ENCODE data around the gene LTBR.
"Not testable (repeated sequence)": the region's sequence is repeated elsewhere in the genome, so short reads cannot be mapped to it uniquely, and the experiment has no call there.

The LTBR gene

DNA sequence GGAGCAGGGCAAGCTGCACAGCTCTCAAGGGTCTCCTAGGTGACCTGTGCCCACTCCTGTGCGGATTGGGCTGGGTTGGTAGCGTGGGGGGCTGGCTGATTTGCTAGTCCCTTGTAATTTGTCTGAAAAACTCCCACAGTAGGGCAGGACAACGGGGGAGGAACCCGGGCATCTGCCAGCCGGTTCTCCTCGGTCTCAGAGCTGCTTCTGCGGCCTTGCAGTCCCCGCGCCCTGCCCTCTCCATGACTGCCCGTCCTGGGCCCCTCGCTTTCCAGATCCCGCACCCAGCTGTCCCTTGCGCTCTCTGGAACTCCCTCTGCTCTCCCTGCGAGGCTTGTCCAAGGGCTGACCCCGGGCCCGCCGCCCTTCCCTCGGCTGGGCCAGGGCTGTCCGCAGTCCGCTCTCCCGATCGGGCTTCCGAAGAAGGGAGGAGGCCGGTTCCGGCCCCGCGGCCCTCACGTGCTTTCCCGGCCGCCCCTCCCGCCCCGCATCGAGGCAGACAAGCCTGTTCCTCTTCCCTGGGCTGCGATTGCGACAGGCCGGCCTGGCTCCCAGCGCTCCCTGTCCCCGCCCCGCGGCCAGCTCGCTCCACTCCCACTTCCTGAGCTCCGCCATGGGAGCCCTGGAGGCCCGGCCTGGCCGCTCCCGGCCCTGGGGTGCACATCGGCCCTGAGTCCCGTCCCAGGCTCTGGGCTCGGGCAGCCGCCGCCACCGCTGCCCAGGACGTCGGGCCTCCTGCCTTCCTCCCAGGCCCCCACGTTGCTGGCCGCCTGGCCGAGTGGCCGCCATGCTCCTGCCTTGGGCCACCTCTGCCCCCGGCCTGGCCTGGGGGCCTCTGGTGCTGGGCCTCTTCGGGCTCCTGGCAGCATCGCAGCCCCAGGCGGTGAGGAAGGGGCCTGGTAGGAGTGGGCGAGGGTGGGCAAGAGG lies at the start of gene LTBR:
LTBR (plus strand) TSS at position 591 of the 927 bp plus-strand sequence; CDS start at position 788, 197 bp downstream.
- no peak for TF ChIP-seq JUND (IDR thresholded peaks at IDR 0.05; ENCODE audit: low read depth)
- in situ Hi-C loops (cut with HindIII; ENCODE audit: low pct_unique_long_range_greater_than_20kb, low sequenced_read_pairs): no loop called here
- peak; percentile 54 to 88 for DNase-seq (ENCODE audit: low read depth in 1 of 2, low spot score in 1 of 2)

DNA sequence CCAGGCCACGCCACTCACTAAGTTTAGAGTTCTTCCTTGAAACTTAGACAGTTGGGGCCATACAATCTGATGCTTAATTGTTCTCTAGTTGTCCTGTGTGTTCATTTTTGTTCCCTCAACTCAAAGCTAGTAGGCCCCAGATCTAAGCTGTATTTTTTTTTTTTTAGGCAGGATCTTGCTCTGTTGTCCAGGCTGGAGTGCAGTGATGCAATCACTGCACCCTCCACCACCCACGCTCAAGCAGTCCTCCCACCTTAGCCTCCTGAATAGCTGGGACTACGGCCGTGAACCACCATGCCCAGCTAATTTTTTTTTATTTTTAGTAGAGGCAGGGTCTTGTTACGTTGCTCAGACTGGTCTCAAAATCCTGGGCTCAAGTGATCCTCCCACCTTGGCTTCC lies 49.6 kb upstream of the LTBR start:
- TF ChIP-seq JUND (IDR thresholded peaks at IDR 0.05; ENCODE audit: low read depth): no peak
- in situ Hi-C loops (cut with HindIII; ENCODE audit: low pct_unique_long_range_greater_than_20kb, low sequenced_read_pairs): no loop called here
- no peak for DNase-seq (ENCODE audit: low read depth in 1 of 2, low spot score in 1 of 2)

DNA sequence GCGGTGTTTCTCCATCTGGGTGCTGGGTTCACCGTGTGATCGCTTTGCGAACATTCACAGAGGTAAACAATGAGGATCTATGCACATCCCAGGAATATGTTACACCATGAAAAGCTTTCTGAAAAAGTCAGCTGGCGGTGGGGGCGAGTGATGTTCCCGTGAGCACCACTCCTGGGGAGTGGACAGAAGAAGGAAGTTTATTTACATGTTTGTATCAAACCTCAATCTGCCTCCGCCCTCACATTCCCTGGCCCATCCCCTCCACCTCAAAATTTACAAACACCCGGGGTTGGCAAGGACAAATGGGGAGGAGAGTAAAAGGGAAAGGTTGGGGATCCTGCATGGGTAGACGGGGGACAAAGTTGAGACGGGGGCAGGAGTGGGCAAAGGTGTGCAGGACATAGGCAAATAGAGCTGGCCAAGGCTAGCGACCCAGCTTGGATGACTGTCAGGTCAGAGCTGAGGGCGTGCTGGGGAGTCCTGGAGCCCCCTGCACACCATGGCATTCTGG lies 49.0 kb upstream of the LTBR start:
- in situ Hi-C loops (cut with HindIII; ENCODE audit: low pct_unique_long_range_greater_than_20kb, low sequenced_read_pairs): no loop called here
- no peak for DNase-seq (ENCODE audit: low read depth in 1 of 2, low spot score in 1 of 2)

DNA sequence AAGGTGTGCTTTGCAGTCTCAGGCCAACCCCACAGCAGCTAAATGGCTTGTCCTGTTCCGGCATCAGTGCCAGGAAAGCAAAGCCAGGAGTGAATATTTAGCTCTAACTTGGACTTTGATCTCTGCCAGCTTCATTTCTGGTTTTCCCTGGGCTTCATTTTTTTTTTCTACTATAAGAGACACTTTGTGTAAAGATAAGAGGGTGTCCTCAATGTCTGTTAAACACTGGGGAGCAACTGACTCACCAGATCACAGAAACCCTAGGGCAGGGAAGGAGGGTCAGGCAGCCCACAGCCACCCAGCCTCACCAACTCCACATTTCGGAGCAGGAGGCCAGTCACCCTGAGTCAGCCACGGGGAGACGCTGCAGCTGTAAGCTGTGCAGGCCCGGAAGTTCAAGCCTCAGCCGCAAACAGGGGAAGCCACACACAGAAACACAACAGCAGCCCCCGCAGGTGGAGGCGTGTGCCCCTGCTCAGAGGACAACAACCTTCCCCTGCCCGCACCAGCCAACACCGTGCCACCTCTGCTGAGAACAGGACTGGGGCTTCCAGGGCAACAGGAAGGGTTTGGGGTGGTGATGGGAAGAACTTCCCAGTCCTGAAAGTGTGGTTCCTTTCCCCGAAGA lies 48.4 kb upstream of the LTBR start:
- no peak for TF ChIP-seq JUND (IDR thresholded peaks at IDR 0.05; ENCODE audit: low read depth)
- DNase-seq (ENCODE audit: low read depth in 1 of 2, low spot score in 1 of 2): peak in 1 of 2 experiments; percentile 51
- in situ Hi-C loops (cut with HindIII; ENCODE audit: low pct_unique_long_range_greater_than_20kb, low sequenced_read_pairs): no loop called here

More for the DNA sequence above, 49.0 kb upstream of the LTBR start:
- TF ChIP-seq JUND (IDR thresholded peaks at IDR 0.05; ENCODE audit: low read depth): no peak

DNA sequence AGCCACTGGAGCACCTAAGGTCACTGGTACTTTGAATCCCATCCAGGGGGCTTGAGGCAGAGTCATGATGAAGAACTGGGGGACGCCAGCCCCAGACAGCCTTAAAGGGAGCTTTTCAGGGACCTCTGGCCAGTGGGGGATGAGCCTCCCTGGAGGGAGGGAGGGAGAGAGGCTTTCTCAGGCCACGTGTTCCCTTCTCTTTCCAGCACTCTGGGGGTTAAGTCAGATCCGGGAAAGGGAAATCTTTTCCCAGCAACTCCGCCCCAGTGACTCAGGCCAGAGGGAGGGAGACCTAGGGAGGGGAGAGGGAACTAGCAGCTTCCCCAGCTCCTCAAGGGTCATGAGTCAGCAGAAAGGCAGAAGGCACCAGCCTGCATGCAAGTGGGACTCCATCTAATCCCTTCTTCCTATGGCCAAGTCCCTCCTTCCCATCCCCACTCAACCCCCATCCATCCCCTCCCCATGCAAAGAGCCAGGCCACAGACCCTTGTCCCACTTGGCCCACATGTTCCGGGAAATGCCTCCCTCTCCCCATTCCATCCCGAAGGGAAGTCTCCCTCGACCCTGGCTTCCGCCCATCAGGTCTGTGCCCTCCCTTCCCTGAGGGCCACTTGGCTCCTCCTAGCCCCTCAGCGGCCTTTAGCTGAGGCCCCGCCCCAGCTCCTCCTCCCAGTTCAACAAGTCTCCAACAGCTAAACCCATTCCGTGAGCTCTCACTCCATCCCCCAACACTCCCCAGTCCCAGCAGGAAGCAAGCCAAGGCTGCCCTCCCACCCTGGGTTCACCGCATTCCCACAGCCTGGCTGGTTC lies 47.7 kb upstream of the LTBR start:
- peak; percentile 50 to 89 for DNase-seq (ENCODE audit: low read depth in 1 of 2, low spot score in 1 of 2)
- no peak for TF ChIP-seq JUND (IDR thresholded peaks at IDR 0.05; ENCODE audit: low read depth)
- in situ Hi-C loops (cut with HindIII; ENCODE audit: low pct_unique_long_range_greater_than_20kb, low sequenced_read_pairs): no loop called here

DNA sequence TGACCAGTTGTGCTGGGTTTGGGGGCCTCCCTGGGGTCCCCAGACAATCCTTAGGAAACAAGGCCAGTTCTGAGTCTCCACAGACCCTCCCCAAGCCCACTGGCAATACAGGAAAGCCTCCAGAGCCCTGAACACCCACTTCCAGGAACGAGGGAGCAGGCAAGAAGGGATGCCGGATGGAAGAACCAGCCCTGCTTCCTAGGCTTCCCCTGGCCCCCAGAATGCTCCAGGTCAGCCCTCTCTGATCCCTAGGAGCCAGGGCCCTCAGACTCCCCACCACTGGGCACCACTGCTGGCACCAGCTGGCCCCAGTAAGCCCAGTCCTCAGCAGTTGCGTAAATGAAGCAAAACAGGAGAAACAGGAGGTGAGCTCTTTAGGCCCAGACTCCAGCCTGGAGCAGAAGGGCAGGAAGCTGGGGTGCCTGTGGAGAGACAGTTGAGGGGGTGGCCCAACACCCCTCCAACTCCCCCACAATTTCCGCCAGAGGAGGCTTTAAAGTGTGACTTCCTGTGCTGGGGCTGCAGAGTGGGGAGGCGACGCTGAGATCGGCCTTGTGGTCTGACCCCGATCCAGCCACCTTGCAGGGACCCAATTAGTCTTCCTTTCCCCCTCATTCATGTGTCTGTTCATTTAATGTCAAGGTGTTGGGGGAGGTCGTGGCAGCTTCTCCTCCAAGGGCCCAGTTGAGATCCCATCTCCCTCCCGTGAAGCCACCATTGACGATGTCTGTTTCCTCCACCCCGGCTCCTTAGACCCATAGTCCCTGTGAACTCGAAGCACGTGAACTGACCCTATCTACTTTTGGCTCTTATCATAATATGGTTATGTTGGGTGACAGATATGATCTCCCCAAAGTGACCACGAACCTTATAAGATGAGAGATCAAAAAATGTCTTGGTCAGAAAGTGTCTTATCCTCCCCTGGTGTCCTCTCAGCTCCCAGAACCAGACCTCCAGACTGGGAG lies 46.8 kb upstream of the LTBR start:
- DNase-seq (ENCODE audit: low read depth in 1 of 2, low spot score in 1 of 2): no peak
- no peak for TF ChIP-seq JUND (IDR thresholded peaks at IDR 0.05; ENCODE audit: low read depth)
- in situ Hi-C loops (cut with HindIII; ENCODE audit: low pct_unique_long_range_greater_than_20kb, low sequenced_read_pairs): no loop called here

DNA sequence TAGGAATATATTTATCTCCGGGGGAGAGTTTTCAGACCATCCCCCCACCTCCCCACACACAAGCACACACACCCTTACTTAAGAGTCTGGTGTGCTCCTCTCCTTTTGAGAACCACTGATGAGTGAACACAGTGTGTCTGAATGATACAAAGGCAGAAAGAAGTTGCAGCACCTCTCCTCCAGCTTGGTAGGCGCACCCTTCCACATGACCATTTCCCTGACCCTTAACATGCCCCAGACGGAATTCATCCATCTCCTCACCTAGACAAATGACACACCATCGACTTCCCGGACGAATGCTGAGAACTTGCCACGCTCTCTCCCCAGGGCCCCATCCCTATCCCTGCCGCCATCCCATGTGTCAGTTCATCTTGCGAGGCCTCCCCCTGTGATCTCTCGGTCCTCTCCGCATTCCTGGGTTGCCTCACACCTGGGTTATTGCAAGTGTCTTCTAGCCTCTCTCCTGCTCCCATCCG lies 46.0 kb upstream of the LTBR start:
- no peak for DNase-seq (ENCODE audit: low read depth in 1 of 2, low spot score in 1 of 2)
- in situ Hi-C loops (cut with HindIII; ENCODE audit: low pct_unique_long_range_greater_than_20kb, low sequenced_read_pairs): no loop called here
- no peak for TF ChIP-seq JUND (IDR thresholded peaks at IDR 0.05; ENCODE audit: low read depth)

DNA sequence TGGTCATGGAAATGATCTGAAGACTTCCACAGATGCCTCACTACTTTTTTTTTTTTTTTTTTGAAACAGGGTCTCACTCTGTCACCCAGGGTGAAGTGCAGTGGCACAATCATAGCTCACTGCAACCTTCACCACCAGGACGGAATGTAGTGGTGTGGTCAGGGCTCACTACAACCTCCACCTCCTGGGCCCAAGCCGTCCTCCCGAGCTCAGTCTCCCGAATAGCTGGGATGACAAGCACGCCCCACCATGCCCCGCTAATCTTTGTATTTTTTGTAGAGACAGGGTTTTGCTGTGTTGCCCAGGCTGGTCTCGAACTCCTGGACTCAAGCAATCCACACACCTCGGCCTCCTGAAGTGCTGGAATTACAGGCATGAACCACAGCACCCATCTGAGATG lies 45.4 kb upstream of the LTBR start:
- in situ Hi-C loops (cut with HindIII; ENCODE audit: low pct_unique_long_range_greater_than_20kb, low sequenced_read_pairs); DNase-seq (ENCODE audit: low read depth in 1 of 2, low spot score in 1 of 2): not testable (repeated sequence)

DNA sequence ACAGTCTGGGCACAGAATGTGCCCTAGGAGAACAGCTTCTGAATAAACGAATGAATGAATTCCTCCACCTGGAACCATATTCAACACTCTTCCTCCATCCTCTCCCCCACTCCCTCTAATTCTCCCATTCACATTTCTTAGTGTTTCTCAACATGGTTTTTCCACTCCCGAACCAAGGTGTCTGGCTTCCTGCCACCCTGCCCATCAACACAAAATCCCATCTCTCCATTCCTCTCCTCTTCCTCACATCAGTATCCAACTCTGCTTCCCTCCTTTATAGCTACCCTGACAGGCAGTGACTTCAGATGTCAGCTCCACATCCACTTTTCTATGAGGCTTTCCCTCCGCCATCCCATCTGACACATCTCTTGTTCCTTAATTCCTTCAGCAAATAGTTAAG lies 45.0 kb upstream of the LTBR start:
- in situ Hi-C loops (cut with HindIII; ENCODE audit: low pct_unique_long_range_greater_than_20kb, low sequenced_read_pairs): no loop called here
- no peak for DNase-seq (ENCODE audit: low read depth in 1 of 2, low spot score in 1 of 2)
- TF ChIP-seq JUND (IDR thresholded peaks at IDR 0.05; ENCODE audit: low read depth): no peak

DNA sequence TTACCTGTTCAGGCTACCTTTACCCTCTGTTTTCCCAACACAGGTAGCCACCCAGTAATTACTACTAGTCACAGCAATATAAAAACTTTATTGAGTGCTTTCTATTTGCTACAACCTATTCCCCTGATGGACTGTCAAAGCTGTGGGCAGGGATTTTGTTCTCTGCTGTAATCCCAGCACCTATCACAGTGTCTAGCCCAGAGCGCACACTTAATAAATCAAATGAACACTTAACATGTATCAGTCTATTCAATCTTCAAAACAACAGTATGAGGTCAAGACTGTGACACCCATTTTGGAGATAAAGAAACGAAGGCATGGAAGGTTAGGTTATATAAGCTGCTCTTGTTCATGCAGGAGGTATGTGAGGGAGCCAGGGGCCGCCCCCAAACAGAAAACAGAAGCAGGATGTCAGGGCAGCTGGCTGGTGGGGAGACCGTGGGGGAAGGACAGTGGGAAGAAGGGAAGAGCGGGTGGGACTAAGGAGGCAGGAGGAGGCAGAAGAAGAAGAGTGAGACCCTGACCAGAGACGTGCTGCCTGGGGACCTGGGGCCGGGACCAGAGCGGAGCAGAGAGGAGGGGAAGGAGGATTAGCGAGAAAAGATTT lies 43.8 kb upstream of the LTBR start:
- TF ChIP-seq JUND (IDR thresholded peaks at IDR 0.05; ENCODE audit: low read depth): no peak
- no peak for DNase-seq (ENCODE audit: low read depth in 1 of 2, low spot score in 1 of 2)
- in situ Hi-C loops (cut with HindIII; ENCODE audit: low pct_unique_long_range_greater_than_20kb, low sequenced_read_pairs): no loop called here

Data from T47D (cell line).